Measurements from ENCODE around the gene CPTP.

The CPTP gene

DNA sequence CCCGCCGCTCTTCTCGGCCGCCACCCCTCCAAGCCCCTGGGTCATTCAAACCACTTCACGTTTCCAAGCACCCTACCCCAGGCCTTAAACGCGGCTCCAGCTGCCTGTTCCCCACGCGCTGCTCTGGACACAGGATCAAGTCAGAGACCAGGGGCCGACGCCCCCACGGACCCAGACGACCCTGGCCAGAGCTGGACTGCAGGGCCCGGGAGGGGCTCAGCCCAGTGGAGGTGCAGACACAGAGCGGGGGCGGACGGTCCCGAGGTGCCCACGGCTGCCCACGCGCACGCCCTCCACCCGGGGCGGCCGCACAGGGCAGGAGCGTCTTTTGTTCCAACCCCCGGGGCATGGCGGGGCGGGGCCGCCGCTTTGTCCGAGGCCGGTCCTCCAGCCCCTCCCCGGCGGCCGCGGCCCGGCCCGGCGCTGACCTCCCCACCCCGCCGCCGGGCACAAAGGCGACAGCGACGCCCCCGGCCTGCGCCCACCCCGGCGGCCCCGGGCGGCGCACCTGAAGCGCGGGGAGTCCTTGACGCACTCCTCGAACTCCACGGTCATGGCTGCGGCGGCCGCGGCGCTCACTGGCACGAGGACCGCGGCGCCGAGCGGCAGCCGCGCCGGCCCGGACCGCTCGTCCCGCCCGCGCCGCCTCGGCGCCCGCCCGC is 17.2 kb upstream of the CPTP start:
- TF ChIP-seq, protein P1, sequence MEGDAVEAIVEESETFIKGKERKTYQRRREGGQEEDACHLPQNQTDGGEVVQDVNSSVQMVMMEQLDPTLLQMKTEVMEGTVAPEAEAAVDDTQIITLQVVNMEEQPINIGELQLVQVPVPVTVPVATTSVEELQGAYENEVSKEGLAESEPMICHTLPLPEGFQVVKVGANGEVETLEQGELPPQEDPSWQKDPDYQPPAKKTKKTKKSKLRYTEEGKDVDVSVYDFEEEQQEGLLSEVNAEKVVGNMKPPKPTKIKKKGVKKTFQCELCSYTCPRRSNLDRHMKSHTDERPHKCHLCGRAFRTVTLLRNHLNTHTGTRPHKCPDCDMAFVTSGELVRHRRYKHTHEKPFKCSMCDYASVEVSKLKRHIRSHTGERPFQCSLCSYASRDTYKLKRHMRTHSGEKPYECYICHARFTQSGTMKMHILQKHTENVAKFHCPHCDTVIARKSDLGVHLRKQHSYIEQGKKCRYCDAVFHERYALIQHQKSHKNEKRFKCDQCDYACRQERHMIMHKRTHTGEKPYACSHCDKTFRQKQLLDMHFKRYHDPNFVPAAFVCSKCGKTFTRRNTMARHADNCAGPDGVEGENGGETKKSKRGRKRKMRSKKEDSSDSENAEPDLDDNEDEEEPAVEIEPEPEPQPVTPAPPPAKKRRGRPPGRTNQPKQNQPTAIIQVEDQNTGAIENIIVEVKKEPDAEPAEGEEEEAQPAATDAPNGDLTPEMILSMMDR (IDR thresholded peaks at IDR 0.05; ENCODE audit: poor library complexity, severe bottlenecking): no peak
- no peak for DNase-seq (ENCODE audit: low spot score)
- no peak for ATAC-seq (ENCODE audit: low read depth)

DNA sequence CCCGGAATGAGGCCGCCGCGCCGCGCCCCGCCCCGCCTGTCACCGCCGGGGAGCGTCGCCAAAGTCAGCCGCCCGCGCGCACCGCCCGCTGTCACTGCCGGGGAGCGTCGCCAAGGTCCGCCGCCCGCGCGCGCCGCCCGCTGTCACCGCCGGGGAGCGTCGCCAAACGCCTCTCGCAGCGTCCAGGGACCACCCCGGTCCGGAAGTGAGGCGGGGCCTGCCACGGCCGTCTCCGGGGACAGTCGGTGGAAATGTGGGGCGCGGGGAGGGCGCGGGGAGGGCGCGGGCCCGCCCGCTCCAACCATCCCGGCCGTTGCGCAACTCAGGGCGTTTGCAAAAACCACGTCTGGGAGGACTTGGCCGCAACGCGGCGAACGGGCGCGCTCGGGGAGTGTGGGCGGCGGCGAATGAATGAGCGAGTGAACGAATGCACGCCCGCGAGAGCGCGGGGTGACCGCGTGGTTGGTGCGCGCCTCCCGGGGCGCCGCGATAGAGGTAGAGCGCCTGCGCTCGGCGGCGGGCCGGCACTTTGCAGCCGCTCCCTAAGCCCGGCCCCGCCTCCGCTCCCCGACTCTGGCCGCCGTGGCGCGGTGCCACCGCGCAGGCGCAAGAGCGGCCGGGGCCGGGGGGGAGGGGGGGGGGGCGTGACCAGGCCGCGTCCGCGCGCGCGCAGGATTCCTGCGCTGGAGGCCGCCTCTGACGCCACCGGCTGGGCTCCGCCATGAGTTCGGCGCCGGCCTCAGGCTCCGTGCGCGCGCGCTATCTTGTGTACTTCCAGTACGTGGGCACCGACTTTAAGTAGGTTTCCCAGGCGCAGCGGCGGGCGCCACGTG is 16.5 kb upstream of the CPTP start, which contains the start of the genes ACAP3 and PUSL1:
Gene ACAP3 (minus strand): TSS at position 8 of the 833 bp plus-strand sequence. CDS start 115 bp downstream, outside the sequence.
Gene PUSL1 (plus strand): TSS at position 675 of the 833 bp plus-strand sequence. CDS start 47 bp downstream, at position 722.
- TF ChIP-seq, protein P1 (IDR thresholded peaks at IDR 0.05; ENCODE audit: poor library complexity, severe bottlenecking): peak; percentile 26
- peak; percentile 93 for DNase-seq (ENCODE audit: low spot score)
- peak within 1 kb of the TSS; percentile 89 for H3K27ac ChIP-seq (ENCODE audit: poor library complexity, severe bottlenecking)
- H3K27me3 ChIP-seq (ENCODE audit: insufficient read depth, poor library complexity, severe bottlenecking): no peaks in the 10 kb centered on the region
- peak within 1 kb of the TSS; percentile 86 for H3K4me3 ChIP-seq (ENCODE audit: severe bottlenecking)
- peak; percentile 32 for ATAC-seq (ENCODE audit: low read depth)
- peaks cover 29% of the 10 kb centered on the region for H3K4me1 ChIP-seq (ENCODE audit: insufficient read depth, poor library complexity, severe bottlenecking)
- H3K9me3 ChIP-seq (ENCODE audit: severe bottlenecking): no peaks in the 10 kb centered on the region
- peaks cover 33% of the 10 kb centered on the region for H3K36me3 ChIP-seq (ENCODE audit: low read depth)

More for the DNA sequence above, 17.2 kb upstream of the CPTP start:
- Histone ChIP-seq H3K4me1 (ENCODE audit: insufficient read depth, poor library complexity, severe bottlenecking) (peaks cover 31% of the 10 kb centered on the region), H3K9me3 (ENCODE audit: severe bottlenecking) (no peaks in the 10 kb centered on the region), H3K27ac (ENCODE audit: poor library complexity, severe bottlenecking) (peak overlapping the region; percentile 89), H3K27me3 (ENCODE audit: insufficient read depth, poor library complexity, severe bottlenecking) (no peaks in the 10 kb centered on the region), H3K4me3 (ENCODE audit: severe bottlenecking) (peak overlapping the region; percentile 86), H3K36me3 (ENCODE audit: low read depth) (peaks cover 25% of the 10 kb centered on the region)

DNA sequence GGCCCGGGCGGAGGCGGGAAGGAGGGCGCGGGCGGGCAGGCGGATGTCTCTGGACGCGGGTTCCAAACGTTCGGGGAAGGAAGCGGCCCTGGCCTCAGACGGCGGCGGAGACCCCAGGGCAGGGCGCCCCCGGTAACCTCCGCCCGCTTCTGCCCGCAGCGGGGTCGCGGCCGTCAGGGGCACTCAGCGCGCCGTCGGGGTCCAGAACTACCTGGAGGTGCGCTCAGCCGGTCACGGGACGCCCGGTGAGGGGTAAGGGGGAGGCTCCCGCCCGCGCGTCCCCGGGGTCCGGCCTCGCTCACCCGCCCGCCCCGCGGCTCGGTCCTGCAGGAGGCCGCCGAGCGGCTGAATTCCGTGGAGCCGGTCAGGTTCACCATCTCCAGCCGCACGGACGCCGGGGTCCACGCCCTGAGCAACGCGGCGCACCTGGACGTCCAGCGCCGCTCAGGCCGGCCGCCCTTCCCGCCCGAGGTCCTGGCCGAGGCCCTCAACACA is 15.8 kb upstream of the CPTP start:
- H3K4me1 ChIP-seq (ENCODE audit: insufficient read depth, poor library complexity, severe bottlenecking): peaks cover 23% of the 10 kb centered on the region
- ATAC-seq (ENCODE audit: low read depth) (0 out of 3 replicates have a peak, but pooled peaks have one; percentile 0), DNase-seq (ENCODE audit: low spot score) (no peak)
- TF ChIP-seq, protein P1 (IDR thresholded peaks at IDR 0.05; ENCODE audit: poor library complexity, severe bottlenecking): no peak
- peak overlapping the region; percentile 89 for H3K27ac ChIP-seq (ENCODE audit: poor library complexity, severe bottlenecking)
- H3K36me3 ChIP-seq (ENCODE audit: low read depth): peaks cover 40% of the 10 kb centered on the region
- no peaks in the 10 kb centered on the region for H3K9me3 ChIP-seq (ENCODE audit: severe bottlenecking)
- H3K4me3 ChIP-seq (ENCODE audit: severe bottlenecking): peak overlapping the region; percentile 86
- no peaks in the 10 kb centered on the region for H3K27me3 ChIP-seq (ENCODE audit: insufficient read depth, poor library complexity, severe bottlenecking)

DNA sequence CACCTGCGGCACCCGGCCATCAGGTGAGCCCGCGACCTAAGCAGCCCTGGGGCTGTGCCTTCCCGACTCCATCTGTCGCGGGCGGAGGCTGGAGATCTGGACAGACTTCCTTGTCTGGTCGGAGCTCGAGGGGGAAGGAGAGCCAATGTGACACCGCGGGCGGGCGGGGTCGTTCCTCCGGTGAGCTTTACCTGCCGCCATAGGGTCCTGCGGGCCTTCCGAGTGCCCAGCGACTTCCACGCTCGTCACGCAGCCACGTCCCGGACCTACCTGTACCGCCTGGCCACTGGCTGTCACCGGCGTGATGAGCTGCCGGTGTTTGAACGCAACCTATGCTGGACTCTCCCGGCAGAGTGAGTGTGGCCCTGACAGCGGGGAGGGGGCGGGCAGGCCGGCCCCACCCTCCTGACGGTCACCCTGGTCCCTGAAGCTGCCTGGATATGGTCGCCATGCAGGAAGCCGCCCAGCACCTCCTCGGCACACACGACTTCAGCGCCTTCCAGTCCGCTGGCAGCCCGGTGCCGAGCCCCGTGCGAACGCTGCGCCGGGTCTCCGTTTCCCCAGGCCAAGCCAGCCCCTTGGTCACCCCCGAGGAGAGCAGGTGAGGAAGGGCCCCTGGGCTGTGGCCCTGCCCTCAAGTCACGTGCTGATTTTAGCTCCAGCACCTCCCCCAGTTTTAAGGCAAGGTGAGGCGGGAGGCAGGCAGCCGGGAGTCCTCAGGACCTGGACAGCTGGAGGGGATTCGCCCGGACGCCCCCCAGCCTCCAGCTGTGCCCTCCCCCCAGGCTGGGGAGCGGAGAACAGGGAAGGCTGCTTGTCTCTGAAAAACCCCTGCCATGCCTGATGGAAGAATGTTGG is 15.1 kb upstream of the CPTP start:
- TF ChIP-seq, protein P1 (IDR thresholded peaks at IDR 0.05; ENCODE audit: poor library complexity, severe bottlenecking): no peak
- Histone ChIP-seq H3K36me3 (ENCODE audit: low read depth) (peaks cover 45% of the 10 kb centered on the region), H3K27ac (ENCODE audit: poor library complexity, severe bottlenecking) (peak overlapping the region; percentile 89), H3K4me1 (ENCODE audit: insufficient read depth, poor library complexity, severe bottlenecking) (peaks cover 17% of the 10 kb centered on the region), H3K9me3 (ENCODE audit: severe bottlenecking) (no peaks in the 10 kb centered on the region), H3K27me3 (ENCODE audit: insufficient read depth, poor library complexity, severe bottlenecking) (no peaks in the 10 kb centered on the region), H3K4me3 (ENCODE audit: severe bottlenecking) (peak overlapping the region; percentile 86)
- ATAC-seq (ENCODE audit: low read depth): 0 out of 3 replicates have a peak, but pooled peaks have one; percentile 0
- no peak for DNase-seq (ENCODE audit: low spot score)
